ENCODE measurements around the gene CDKN1C.
"Not testable (repeated sequence)": the region's sequence is repeated elsewhere in the genome, so short reads cannot be mapped to it uniquely, and the experiment has no call there.

The CDKN1C gene

GRCh38 chr11:2910401-2910955 is 24.9 kb upstream of the CDKN1C start:
- no peak overlapping the region for H3K4me2 ChIP-seq (ENCODE audit: low read depth, low read length)
- no peaks in the 10 kb centered on the region for H3K9me3 ChIP-seq (replicated peaks; ENCODE audit: insufficient read depth, low read length)
- H3K27me3 ChIP-seq (replicated peaks; ENCODE audit: insufficient read depth, low read length): no peaks in the 10 kb centered on the region
- H3K4me1 ChIP-seq (ENCODE audit: low read length): no peaks in the 10 kb centered on the region; the same call in 1 of the 2 replicates
- H3F3A ChIP-seq (ENCODE audit: insufficient read depth, low read length): no peaks in the 10 kb centered on the region
- no peak overlapping the region for H3K4me3 ChIP-seq (ENCODE audit: low read length)
- H3K9ac ChIP-seq (ENCODE audit: low read length): no peak overlapping the region
- DNase-seq: no peak
- H2AFZ ChIP-seq (ENCODE audit: low read length): no peak overlapping the region
- no peak for TF ChIP-seq EZH2 (optimal IDR thresholded peaks at IDR 0.05; ENCODE audit: low read depth, low read length)
- TF ChIP-seq CTCF (IDR thresholded peaks at IDR 0.05; ENCODE audit: low read length): no peak
- no peak for TF ChIP-seq EZH2phosphoT487 (IDR thresholded peaks at IDR 0.05; ENCODE audit: low read length)
- no peak overlapping the region for H3K27ac ChIP-seq (ENCODE audit: low read length)
- H3K79me2 ChIP-seq (ENCODE audit: low read length): no peaks in the 10 kb centered on the region
- no peaks in the 10 kb centered on the region for H3K9me2 ChIP-seq (replicated peaks; ENCODE audit: insufficient read depth, low read length)
- H3K36me3 ChIP-seq (replicated peaks; ENCODE audit: insufficient read depth, low read length): no peaks in the 10 kb centered on the region
- no peaks in the 10 kb centered on the region for H4K20me1 ChIP-seq (ENCODE audit: insufficient read depth, low read length)

GRCh38 chr11:2909133-2909902 is 23.7 kb upstream of the CDKN1C start:
- DNase-seq: no peak
- no peaks in the 10 kb centered on the region for H3K27me3 ChIP-seq (replicated peaks; ENCODE audit: insufficient read depth, low read length)
- H3K79me2 ChIP-seq (ENCODE audit: low read length): no peaks in the 10 kb centered on the region
- H3F3A ChIP-seq (ENCODE audit: insufficient read depth, low read length): no peaks in the 10 kb centered on the region
- no peak overlapping the region for H3K4me2 ChIP-seq (ENCODE audit: low read depth, low read length)
- H3K9me3 ChIP-seq (replicated peaks; ENCODE audit: insufficient read depth, low read length): no peaks in the 10 kb centered on the region
- H3K9ac ChIP-seq (ENCODE audit: low read length): no peak overlapping the region
- H4K20me1 ChIP-seq (ENCODE audit: insufficient read depth, low read length): no peaks in the 10 kb centered on the region
- TF ChIP-seq EZH2phosphoT487 (IDR thresholded peaks at IDR 0.05; ENCODE audit: low read length): no peak
- no peak for TF ChIP-seq EZH2 (optimal IDR thresholded peaks at IDR 0.05; ENCODE audit: low read depth, low read length)
- TF ChIP-seq CTCF (IDR thresholded peaks at IDR 0.05; ENCODE audit: low read length): no peak
- H3K36me3 ChIP-seq (replicated peaks; ENCODE audit: insufficient read depth, low read length): no peaks in the 10 kb centered on the region
- no peak overlapping the region for H2AFZ ChIP-seq (ENCODE audit: low read length)
- no peak overlapping the region for H3K4me3 ChIP-seq (ENCODE audit: low read length)
- no peaks in the 10 kb centered on the region; the same call in 1 of the 2 replicates for H3K4me1 ChIP-seq (ENCODE audit: low read length)
- H3K9me2 ChIP-seq (replicated peaks; ENCODE audit: insufficient read depth, low read length): no peaks in the 10 kb centered on the region
- H3K27ac ChIP-seq (ENCODE audit: low read length): no peak overlapping the region

- Histone ChIP-seq H3K27me3 (replicated peaks; ENCODE audit: insufficient read depth, low read length) (no peaks in the 10 kb centered on the region), H3F3A (ENCODE audit: insufficient read depth, low read length) (no peaks in the 10 kb centered on the region), H3K4me1 (ENCODE audit: low read length) (0 out of 2 replicates have a peak, but pooled peaks cover 1% of the 10 kb centered on the region), H3K36me3 (replicated peaks; ENCODE audit: insufficient read depth, low read length) (no peaks in the 10 kb centered on the region), H3K4me3 (ENCODE audit: low read length) (no peak overlapping the region), H3K9ac (ENCODE audit: low read length) (no peak overlapping the region), H4K20me1 (ENCODE audit: insufficient read depth, low read length) (no peaks in the 10 kb centered on the region), H3K79me2 (ENCODE audit: low read length) (no peaks in the 10 kb centered on the region), H3K27ac (ENCODE audit: low read length) (no peak overlapping the region), H3K4me2 (ENCODE audit: low read depth, low read length) (no peak overlapping the region), H2AFZ (ENCODE audit: low read length) (no peak overlapping the region), H3K9me3 (replicated peaks; ENCODE audit: insufficient read depth, low read length) (no peaks in the 10 kb centered on the region), H3K9me2 (replicated peaks; ENCODE audit: insufficient read depth, low read length) (no peaks in the 10 kb centered on the region)
- DNase-seq: no peak
- TF ChIP-seq EZH2phosphoT487 (IDR thresholded peaks at IDR 0.05; ENCODE audit: low read length) (no peak), CTCF (IDR thresholded peaks at IDR 0.05; ENCODE audit: low read length) (no peak), EZH2 (optimal IDR thresholded peaks at IDR 0.05; ENCODE audit: low read depth, low read length) (no peak)
Observed at GRCh38 chr11:2908130-2908529, 22.6 kb upstream of the CDKN1C start.

- not testable (repeated sequence) for H3K27ac ChIP-seq (ENCODE audit: low read length); H3K4me1 ChIP-seq (ENCODE audit: low read length); H3K4me2 ChIP-seq (ENCODE audit: low read depth, low read length); H3K9me2 ChIP-seq (replicated peaks; ENCODE audit: insufficient read depth, low read length); H3K9ac ChIP-seq (ENCODE audit: low read length); H3K4me3 ChIP-seq (ENCODE audit: low read length); H4K20me1 ChIP-seq (ENCODE audit: insufficient read depth, low read length); H3K9me3 ChIP-seq (replicated peaks; ENCODE audit: insufficient read depth, low read length); H3F3A ChIP-seq (ENCODE audit: insufficient read depth, low read length); H3K79me2 ChIP-seq (ENCODE audit: low read length); H3K36me3 ChIP-seq (replicated peaks; ENCODE audit: insufficient read depth, low read length); H2AFZ ChIP-seq (ENCODE audit: low read length); DNase-seq; H3K27me3 ChIP-seq (replicated peaks; ENCODE audit: insufficient read depth, low read length)
Observed at GRCh38 chr11:2905299-2905698, 19.7 kb upstream of the CDKN1C start.

Data from MM.1S (cell line).